HepG2 (cell line): ENCODE measurements around the gene TCAIM. TPM values are rescaled to one million over a fixed set of nuclear protein-coding genes. Genes with fewer than 3 reads are reported as not detected.

Experiments
- ATAC-seq: fragments of 200-7000 bp; cut with Tn5 transposase; 3 replicates; pipeline ENCODE4 v1.9.1; 2020; ENCODE audit warnings: mild to moderate bottlenecking, moderate library complexity
- BruUV-seq: library from RNA; stranded (reverse); fragments of 400-500 nt; replicated peaks from 2 replicates; lab custom pipeline; 2021; lab: Mats Ljungman, UMichigan
- CTCF ChIA-PET: fragments of 300-600 bp; formaldehyde crosslinking; extraction: SDS; loops from one replicate; lab custom pipeline; 2021; ENCODE audit warnings: low total read pairs, inconsistent platforms, low intra/inter-chr PET ratio; lab: Yijun Ruan, JAX
- POLR2A ChIA-PET: fragments of 350-600 bp; sonication (Branson Sonifier 250); formaldehyde crosslinking; loops from one replicate; lab custom pipeline; 2020; ENCODE audit warnings: antibody characterized with exemption, inconsistent platforms; lab: Yijun Ruan, JAX
- DNase-seq: peaks from one replicate; pipeline ENCODE4 v3.0.0-alpha.2; 2015; ENCODE audit warnings: low spot score
- FAIRE-seq: peaks from 3 replicates; lab custom pipeline; 2011; peaks lifted over from hg19 to GRCh38; lab: Jason Lieb, UNC
- H2AFZ ChIP-seq: one replicate; pipeline ENCODE4 v1.6.1; 2011; ENCODE audit warnings: low read length, inconsistent platforms
- H3K27ac ChIP-seq: fragments of 300-600 bp; 3 replicates; pipeline ENCODE4 v1.8.0; 2011; ENCODE audit warnings: mixed run types, mild to moderate bottlenecking, mixed read lengths, low read length, inconsistent platforms; ENCODE audit not compliant: insufficient read depth; ENCODE audit errors: extremely low read length
- H3K27me3 ChIP-seq, 2 experiments: fragments of 200-600 bp in 1 of 2; 2 replicates in 1 of 2; 3 replicates in 1 of 2; pipeline versions ENCODE4 v1.6.0 to v1.8.0; 2011; ENCODE audit warnings: low read length in 2 of 2, mild to moderate bottlenecking in 2 of 2, moderate library complexity in 2 of 2, inconsistent platforms in 1 of 2; ENCODE audit not compliant: insufficient read depth in 2 of 2, control insufficient read depth in 1 of 2
- H3K36me3 ChIP-seq, 2 experiments: fragments of 200-600 bp in 1 of 2; replicated peaks in 1 of 2; 2 replicates in 1 of 2; 3 replicates in 1 of 2; pipeline versions ENCODE4 v1.5.1 to v1.8.0; 2011; ENCODE audit warnings: low read length in 2 of 2, inconsistent platforms in 1 of 2; ENCODE audit not compliant: insufficient read depth in 2 of 2, control insufficient read depth in 1 of 2
- H3K4me1 ChIP-seq: 2 replicates; pipeline ENCODE4 v1.5.1; 2012; ENCODE audit warnings: low read length, inconsistent platforms; ENCODE audit not compliant: insufficient read depth
- H3K4me2 ChIP-seq: 2 replicates; pipeline ENCODE4 v1.6.0; 2011; ENCODE audit warnings: low read depth, low read length, inconsistent platforms
- H3K4me3 ChIP-seq, 3 experiments: fragments of 200-600 bp in 1 of 3; sonication (generic), shearing (Covaris generic) in 1 of 3; replicated peaks in 1 of 3; 2 replicates each; pipeline ENCODE4 v1.5.1; 2011 to 2016; ENCODE audit warnings: low read length in 3 of 3, inconsistent platforms in 2 of 3, low read depth in 2 of 3, mild to moderate bottlenecking in 2 of 3, control low read depth in 1 of 3, mixed read lengths in 1 of 3; ENCODE audit not compliant: insufficient read depth in 1 of 3
- H3K79me2 ChIP-seq: one replicate; pipeline ENCODE4 v1.6.1; 2011; ENCODE audit warnings: low read length, inconsistent platforms; ENCODE audit not compliant: insufficient read depth
- H3K9ac ChIP-seq: 2 replicates; pipeline ENCODE4 v1.6.0; 2011; ENCODE audit warnings: mild to moderate bottlenecking, low read depth, low read length, inconsistent platforms; ENCODE audit not compliant: insufficient read depth
- H3K9me3 ChIP-seq: 2 replicates; pipeline ENCODE4 v1.5.1; 2012; ENCODE audit warnings: mild to moderate bottlenecking, low read length
- H4K20me1 ChIP-seq: 2 replicates; pipeline ENCODE4 v1.6.0; 2011; ENCODE audit warnings: inconsistent platforms, mild to moderate bottlenecking, low read length, moderate library complexity; ENCODE audit not compliant: insufficient read depth
- ATF1 ChIP-seq: IDR thresholded peaks from 2 replicates; pipeline ENCODE4 v1.6.1; 2016; ENCODE audit warnings: mild to moderate bottlenecking, control low read depth
- DNMT3B ChIP-seq: conservative IDR thresholded peaks from 2 replicates; pipeline ENCODE4 v1.6.1; 2016; ENCODE audit warnings: missing biosample characterization, control low read depth
- HNF4A ChIP-seq: sonication (generic); formaldehyde crosslinking; IDR thresholded peaks from 2 replicates; pipeline ENCODE4 v1.4.0; 2020; ENCODE audit warnings: missing genetic modification reagents
- JUN ChIP-seq: sonication (generic); formaldehyde crosslinking; IDR thresholded peaks from 2 replicates; pipeline ENCODE4 v1.4.0; 2020; ENCODE audit warnings: mild to moderate bottlenecking, missing genetic modification reagents
- MAFG ChIP-seq: sonication (generic); formaldehyde crosslinking; IDR thresholded peaks from 2 replicates; pipeline ENCODE4 v1.5.1; 2020; ENCODE audit warnings: mild to moderate bottlenecking, missing genetic modification reagents
- NR1H2 ChIP-seq: sonication (generic); formaldehyde crosslinking; IDR thresholded peaks from 2 replicates; pipeline ENCODE4 v1.8.1; 2022; ENCODE audit warnings: low read depth, missing genetic modification reagents, borderline replicate concordance
- ONECUT2 ChIP-seq: sonication (generic); formaldehyde crosslinking; IDR thresholded peaks from 2 replicates; pipeline ENCODE4 v1.4.0; 2020; ENCODE audit warnings: missing genetic modification reagents
- PHF20 ChIP-seq: sonication (generic); formaldehyde crosslinking; IDR thresholded peaks from 2 replicates; pipeline ENCODE4 v1.5.0; 2020; ENCODE audit warnings: mild to moderate bottlenecking, missing genetic modification reagents
- ZBTB40 ChIP-seq, 2 experiments: fragments of 450-650 bp in 1 of 2; sonication (generic) in 1 of 2; formaldehyde crosslinking in 1 of 2; IDR thresholded peaks; 2 replicates each; pipeline versions ENCODE4 v1.6.1 to v1.8.0; 2016 to 2022; ENCODE audit warnings: antibody characterized with exemption in 1 of 2, mild to moderate bottlenecking in 1 of 2, missing genetic modification reagents in 1 of 2
- ZNF724P ChIP-seq: sonication (generic); formaldehyde crosslinking; IDR thresholded peaks from 2 replicates; pipeline ENCODE4 v1.8.0; 2022; ENCODE audit warnings: missing genetic modification reagents, borderline replicate concordance
- WGBS: methylation state at CpG from one replicate; pipeline ENCODE4 v1.1.6; 2017; ENCODE audit warnings: low lambda C conversion rate; 5-methylcytosine and 5-hydroxymethylcytosine counted together
- in situ Hi-C: cut with HindIII; loops from 2 replicates; pipeline ENCODE4 v1.10.0; 2017; ENCODE audit warnings: low pct_unique_long_range_greater_than_20kb; ENCODE audit not compliant: extremely low pct_ligation_motif_present
- intact Hi-C: fragments of 100-400 bp; cut with micrococcal nuclease; formaldehyde crosslinking; loops from one replicate; pipeline ENCODE4 v1.10.0; 2022; ENCODE audit not compliant: unreplicated experiment
- polyA plus RNA-seq, 8 experiments: library from polyadenylated mRNA; depleted of rRNA in 3 of 8; stranded (reverse) in 7 of 8; unstranded in 1 of 8; fragments of >200 nt; fragmentation: Illumina TruSeq in 4 of 8; extraction: Trizol in 4 of 8; gene quantifications; 2 replicates each; pipeline versions ENCODE4 v1.2.1 to v1.2.3, GENCODE V29; 2011 to 2016; ENCODE audit warnings: low read depth in 4 of 8, missing spikeins in 1 of 8, mixed read lengths in 1 of 8; ENCODE audit not compliant: insufficient read depth in 1 of 8
- total RNA-seq, 5 experiments: library from RNA; depleted of rRNA; stranded (reverse); fragments of >200 nt; fragmentation: Illumina TruSeq; extraction: Trizol; gene quantifications; 2 replicates each; pipeline ENCODE4 v1.2.3, GENCODE V29; 2016; ENCODE audit warnings: low read depth in 1 of 5

Gene TCAIM
- total and polyA plus RNA-seq, 2 of the 13 experiments (the other 11 are each of a cell fraction or from before 2014, with no cell fraction given), result 16.9 to 22.6 TPM

DNA sequence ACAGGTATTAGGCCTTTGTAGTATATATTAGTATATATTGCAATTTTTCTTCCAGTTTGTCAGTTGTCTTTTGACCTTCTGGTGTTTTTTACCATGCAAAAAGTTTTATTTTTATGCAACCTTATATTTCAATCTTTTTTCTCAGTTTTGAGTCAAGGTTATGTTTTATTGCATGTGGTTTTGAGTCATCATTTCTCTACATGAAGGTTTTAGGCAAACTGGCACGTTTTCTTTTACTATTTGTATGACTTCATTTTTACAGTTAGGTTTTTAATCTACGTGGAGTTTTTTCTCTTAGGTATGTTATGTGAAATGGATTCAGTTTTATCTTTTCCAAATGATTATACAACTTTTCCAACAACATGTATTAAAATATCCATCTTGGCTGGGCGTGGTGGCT is 36.8 kb upstream of the TCAIM start:
- Histone ChIP-seq H4K20me1 (no peaks in the 10 kb centered on the region), H2AFZ (no peak overlapping the region), H3K27me3 (no peaks in the 10 kb centered on the region; a peak in 1 of 5 replicates), H3K4me3 (no peak overlapping the region), H3K9ac (no peak overlapping the region), H3K4me2 (no peak overlapping the region), H3K27ac (no peak overlapping the region), H3K36me3 (no peaks in the 10 kb centered on the region), H3K79me2 (no peaks in the 10 kb centered on the region), H3K4me1 (no peaks in the 10 kb centered on the region), H3K9me3 (no peaks in the 10 kb centered on the region)
- ATAC-seq (no peak), DNase-seq (no peak), FAIRE-seq (no peak)
- intact Hi-C loops (no loop called here), in situ Hi-C loops (no loop called here)
- ChIA-PET POLR2A (no interaction called here), CTCF (no interaction called here)
- whole genome bisulfite sequencing, result 18% methylated on average over 3 of the region's 3 CpGs
- BruUV-seq, result no TSS peak
- no peak for TF ChIP-seq PHF20 (CRISPR knock-in tag)
- no peak for TF ChIP-seq ZBTB40 (IDR thresholded peaks at IDR 0.05)
- TF ChIP-seq ZBTB40 (CRISPR knock-in tag; IDR thresholded peaks at IDR 0.05), result no peak
- TF ChIP-seq ONECUT2 (CRISPR knock-in tag), result no peak
- no peak for TF ChIP-seq ZNF724P (CRISPR knock-in tag)
- TF ChIP-seq ATF1 (CRISPR knock-in tag), result no peak
- no peak for TF ChIP-seq NR1H2
- TF ChIP-seq JUN (CRISPR knock-in tag), result no peak
- TF ChIP-seq HNF4A (CRISPR knock-in tag), result no peak
- no peak for TF ChIP-seq DNMT3B (CRISPR knock-in tag)
- no peak for TF ChIP-seq MAFG
